Measurements from ENCODE around the gene SCN5A. TPM values are rescaled to one million over a fixed set of nuclear protein-coding genes. Genes with fewer than 3 reads are reported as not detected.

The SCN5A gene
- total RNA-seq, 1 donor from 2014 or later: 1.4 TPM

DNA sequence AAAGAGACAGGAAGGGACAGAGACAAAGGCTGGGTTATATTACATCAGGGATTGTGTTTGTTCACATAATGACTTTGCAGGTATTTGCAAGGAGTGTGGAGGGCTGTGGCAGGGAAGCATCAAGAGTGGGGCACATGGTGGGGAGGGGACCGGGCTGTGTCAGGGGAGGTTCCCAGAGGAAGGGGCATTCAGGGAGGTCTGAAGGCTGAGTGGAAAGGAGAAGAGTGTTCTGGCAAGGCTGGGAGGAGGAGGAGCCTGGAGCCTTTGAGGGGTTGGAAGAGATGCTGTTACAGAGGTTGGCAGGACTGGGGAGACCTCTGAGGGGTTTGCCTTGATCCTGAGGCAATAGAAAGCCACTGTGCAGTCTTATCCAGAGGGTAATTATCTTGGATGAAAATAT, 103.9 kb downstream of the SCN5A start:
- Mint-ChIP-seq H3K4me3 (no peak overlapping the region), H3K4me1 (peaks cover 4% of the 10 kb centered on the region), H3K36me3 (no peaks in the 10 kb centered on the region), H3K27me3 (ENCODE audit: low read depth) (peaks cover 3% of the 10 kb centered on the region), H3K9me3 (no peaks in the 10 kb centered on the region), H3K27ac (no peak overlapping the region)
- TF ChIP-seq, protein P1, sequence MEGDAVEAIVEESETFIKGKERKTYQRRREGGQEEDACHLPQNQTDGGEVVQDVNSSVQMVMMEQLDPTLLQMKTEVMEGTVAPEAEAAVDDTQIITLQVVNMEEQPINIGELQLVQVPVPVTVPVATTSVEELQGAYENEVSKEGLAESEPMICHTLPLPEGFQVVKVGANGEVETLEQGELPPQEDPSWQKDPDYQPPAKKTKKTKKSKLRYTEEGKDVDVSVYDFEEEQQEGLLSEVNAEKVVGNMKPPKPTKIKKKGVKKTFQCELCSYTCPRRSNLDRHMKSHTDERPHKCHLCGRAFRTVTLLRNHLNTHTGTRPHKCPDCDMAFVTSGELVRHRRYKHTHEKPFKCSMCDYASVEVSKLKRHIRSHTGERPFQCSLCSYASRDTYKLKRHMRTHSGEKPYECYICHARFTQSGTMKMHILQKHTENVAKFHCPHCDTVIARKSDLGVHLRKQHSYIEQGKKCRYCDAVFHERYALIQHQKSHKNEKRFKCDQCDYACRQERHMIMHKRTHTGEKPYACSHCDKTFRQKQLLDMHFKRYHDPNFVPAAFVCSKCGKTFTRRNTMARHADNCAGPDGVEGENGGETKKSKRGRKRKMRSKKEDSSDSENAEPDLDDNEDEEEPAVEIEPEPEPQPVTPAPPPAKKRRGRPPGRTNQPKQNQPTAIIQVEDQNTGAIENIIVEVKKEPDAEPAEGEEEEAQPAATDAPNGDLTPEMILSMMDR (IDR thresholded peaks at IDR 0.05; ENCODE audit: unreplicated experiment): no peak
- DNase-seq (ENCODE audit: low spot score in 2 of 2, unreplicated experiment in 2 of 2): no peak

DNA sequence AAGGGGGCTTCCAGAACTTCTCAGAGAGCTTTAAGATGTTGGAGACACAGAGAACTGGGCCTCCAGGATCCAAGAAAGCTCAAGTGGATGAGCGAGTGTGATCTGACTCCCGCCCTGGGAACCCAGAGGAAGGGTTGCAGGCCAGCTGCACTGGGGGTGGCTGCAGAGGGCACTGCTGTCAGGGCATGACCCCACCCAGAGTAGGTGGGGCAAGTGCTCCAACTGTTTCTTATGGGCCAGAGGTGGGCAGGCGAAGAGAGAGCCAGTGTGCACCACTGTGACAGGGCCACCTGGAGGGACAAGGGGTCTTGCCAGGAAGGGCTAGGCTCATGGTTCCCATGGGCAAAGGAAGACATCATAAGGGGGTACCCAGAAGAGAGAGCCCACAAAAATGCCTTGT, 104.6 kb downstream of the SCN5A start:
- Mint-ChIP-seq H3K36me3 (no peaks in the 10 kb centered on the region), H3K4me1 (peaks cover 4% of the 10 kb centered on the region), H3K27me3 (ENCODE audit: low read depth) (peaks cover 3% of the 10 kb centered on the region), H3K27ac (no peak overlapping the region), H3K4me3 (no peak overlapping the region), H3K9me3 (no peaks in the 10 kb centered on the region)
- DNase-seq (ENCODE audit: low spot score in 2 of 2, unreplicated experiment in 2 of 2): no peak
- TF ChIP-seq, protein P1 (IDR thresholded peaks at IDR 0.05; ENCODE audit: unreplicated experiment): no peak

DNA sequence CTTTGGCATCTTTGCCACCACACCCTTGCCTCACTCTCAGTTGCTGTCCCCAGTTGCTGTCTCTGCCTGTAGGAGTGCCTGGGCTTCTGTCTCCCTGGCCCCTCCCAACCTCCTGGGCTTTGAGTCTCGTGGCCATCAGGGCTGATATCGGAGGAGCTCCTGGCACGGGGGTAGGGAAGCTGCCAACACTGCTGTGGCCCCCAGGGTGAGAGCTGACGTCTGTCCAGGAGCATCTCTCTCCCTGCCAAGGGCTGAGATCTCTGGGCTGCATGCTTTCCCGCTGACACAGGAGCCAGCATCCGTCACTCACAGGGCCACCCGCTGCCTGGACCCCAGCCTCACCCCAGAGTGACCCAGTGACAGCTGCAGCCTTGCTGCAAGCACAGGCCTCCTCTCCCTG, 105.9 kb downstream of the SCN5A start:
- Mint-ChIP-seq H3K27ac (no peak overlapping the region), H3K9me3 (no peaks in the 10 kb centered on the region), H3K4me1 (peaks cover 4% of the 10 kb centered on the region), H3K27me3 (ENCODE audit: low read depth) (peaks cover 3% of the 10 kb centered on the region), H3K36me3 (no peaks in the 10 kb centered on the region), H3K4me3 (no peak overlapping the region)
- DNase-seq (ENCODE audit: low spot score in 2 of 2, unreplicated experiment in 2 of 2): no peak
- TF ChIP-seq, protein P1 (IDR thresholded peaks at IDR 0.05; ENCODE audit: unreplicated experiment): no peak

DNA sequence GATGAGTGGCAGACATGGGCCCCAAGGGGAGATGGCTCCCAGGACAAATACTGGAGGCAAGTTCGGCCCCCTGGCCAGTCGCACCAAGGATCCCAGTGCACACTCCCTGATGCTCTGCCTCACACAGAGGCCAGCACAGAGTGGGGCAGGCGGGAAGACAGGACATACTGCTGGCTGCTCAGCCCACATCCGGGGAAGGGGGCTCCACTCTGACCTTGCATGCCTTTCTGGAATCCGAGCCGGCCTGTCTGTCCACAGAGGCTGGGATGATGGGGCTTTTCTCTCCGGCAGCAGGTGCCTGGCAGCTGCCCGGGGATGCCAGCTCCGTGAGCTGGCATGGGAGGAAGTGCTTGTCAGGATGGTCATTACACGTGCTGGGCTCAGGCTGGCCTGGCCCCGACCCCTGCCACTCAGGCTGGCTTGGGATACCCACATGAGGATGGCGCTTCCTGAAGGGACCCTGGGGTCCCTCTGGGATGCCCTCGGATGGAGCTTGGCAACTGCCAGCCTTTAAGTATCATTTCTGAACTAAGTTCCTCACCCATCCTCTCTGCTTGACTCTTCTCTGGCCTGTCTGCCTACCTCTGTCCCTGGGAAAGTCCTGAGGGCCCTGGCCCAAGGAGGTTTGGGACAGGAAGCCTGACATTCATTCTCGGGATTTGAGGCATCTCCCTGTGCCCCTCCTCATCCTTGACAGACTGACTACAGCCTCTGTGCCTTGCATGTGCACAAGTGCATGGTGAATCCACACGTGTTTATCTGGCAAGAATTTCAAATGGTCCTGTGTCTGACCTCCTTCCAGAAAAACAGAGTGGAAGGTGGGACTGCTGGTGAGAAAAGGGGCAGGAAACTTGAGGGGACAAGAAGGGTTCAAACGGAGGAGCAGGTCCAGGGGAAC, 106.8 kb downstream of the SCN5A start:
- DNase-seq (ENCODE audit: low spot score in 2 of 2, unreplicated experiment in 2 of 2): no peak
- no peaks in the 10 kb centered on the region for H3K4me1 Mint-ChIP-seq
- TF ChIP-seq, protein P1 (IDR thresholded peaks at IDR 0.05; ENCODE audit: unreplicated experiment): no peak
- no peak overlapping the region for H3K4me3 Mint-ChIP-seq
- H3K36me3 Mint-ChIP-seq: no peaks in the 10 kb centered on the region
- peaks cover 3% of the 10 kb centered on the region for H3K27me3 Mint-ChIP-seq (ENCODE audit: low read depth)
- H3K27ac Mint-ChIP-seq: no peak overlapping the region
- no peaks in the 10 kb centered on the region for H3K9me3 Mint-ChIP-seq

GRCh38 chr3:38541806-38542205, 107.7 kb downstream of the SCN5A start:
- H3K4me1 Mint-ChIP-seq: no peaks in the 10 kb centered on the region
- H3K4me3 Mint-ChIP-seq: no peak overlapping the region
- no peak for DNase-seq (ENCODE audit: low spot score in 2 of 2, unreplicated experiment in 2 of 2)
- TF ChIP-seq, protein P1 (IDR thresholded peaks at IDR 0.05; ENCODE audit: unreplicated experiment): no peak
- peaks cover 1% of the 10 kb centered on the region for H3K36me3 Mint-ChIP-seq
- peaks cover 3% of the 10 kb centered on the region for H3K27me3 Mint-ChIP-seq (ENCODE audit: low read depth)
- no peaks in the 10 kb centered on the region for H3K9me3 Mint-ChIP-seq
- no peak overlapping the region for H3K27ac Mint-ChIP-seq

Data from mesothelial cell of epicardium (in vitro differentiated cells).